HG03378 (cell line): ENCODE measurements around the gene PTPRT.

Source experiments
- ATAC-seq: cut with Tn5 transposase; IDR thresholded peaks from one replicate; pipeline ENCODE4 v1.9.1; 2021; ENCODE audit warnings: mild to moderate bottlenecking, moderate library complexity; ENCODE audit not compliant: unreplicated experiment

Gene PTPRT

DNA sequence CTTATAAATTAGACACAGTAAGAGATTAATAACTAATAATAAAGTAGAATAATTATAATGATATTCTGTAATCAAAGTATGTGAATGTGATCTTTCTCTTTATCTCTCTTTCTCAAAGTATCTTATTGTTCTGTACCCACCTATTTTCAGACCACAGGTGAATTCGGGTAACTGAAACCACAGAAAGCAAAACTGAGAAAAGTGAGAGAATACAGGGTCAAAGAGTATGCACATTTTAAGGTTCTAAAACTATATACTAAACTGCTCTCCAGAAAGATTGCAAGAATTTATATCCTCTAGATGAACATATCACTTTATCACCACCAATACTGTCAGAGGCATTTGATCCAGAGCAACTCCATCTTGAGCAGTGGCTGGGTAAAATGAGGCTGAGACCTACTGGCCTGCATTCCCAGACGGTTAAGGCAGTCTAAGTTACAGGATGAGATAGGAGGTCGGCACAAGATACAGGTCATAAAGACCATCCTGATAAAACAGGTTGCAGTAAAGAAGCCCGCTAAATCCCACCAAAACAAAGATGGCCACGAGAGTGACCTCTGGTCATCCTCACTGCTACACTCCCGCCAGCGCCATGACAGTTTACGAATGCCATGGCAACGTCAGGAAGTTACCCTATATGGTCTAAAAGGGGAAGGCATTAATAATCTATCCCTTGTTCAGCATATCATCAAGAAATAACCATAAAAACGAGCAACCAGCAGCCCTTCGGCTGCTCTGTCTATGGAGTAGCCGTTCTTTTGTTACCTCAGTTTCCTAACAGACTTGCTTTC is 211.3 kb downstream of the PTPRT start:
- no peak for ATAC-seq

DNA sequence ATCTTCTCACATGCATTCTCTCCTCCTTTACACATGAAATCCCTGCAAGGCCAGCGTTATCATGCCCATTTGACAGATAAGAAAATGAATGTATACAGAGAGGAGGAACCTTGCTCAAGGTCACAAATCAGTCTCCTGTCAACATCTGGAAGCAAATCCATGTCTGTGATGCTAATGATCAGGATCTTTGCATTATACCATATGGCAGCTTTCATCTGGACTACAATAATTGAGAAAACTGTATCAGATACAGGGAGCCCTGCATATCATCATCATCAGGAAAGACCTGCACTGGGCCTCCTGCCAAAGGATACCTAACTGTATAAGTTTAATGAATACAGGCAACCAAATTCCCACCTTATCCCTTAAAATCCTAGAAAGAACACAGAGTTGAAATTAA is 213.7 kb downstream of the PTPRT start:
- ATAC-seq, result no peak

DNA sequence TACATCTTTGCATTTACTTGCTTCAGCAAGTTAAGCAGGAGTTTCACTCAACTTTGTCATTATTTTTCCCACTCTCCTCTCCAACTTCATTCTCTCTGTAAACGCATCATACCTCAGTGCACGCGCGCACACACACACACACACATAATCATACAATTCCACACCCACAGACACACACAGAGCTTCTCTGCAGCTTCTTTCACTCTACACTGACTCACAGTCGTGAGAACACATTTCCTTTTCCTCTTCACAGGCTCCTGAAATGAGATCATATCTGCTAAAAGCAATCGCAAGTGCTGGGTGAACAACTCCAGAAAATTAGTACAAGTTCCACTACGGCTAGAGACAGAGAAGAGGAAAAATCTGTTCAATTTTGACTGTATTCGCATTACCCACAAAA is 215.4 kb downstream of the PTPRT start:
- no peak for ATAC-seq

DNA sequence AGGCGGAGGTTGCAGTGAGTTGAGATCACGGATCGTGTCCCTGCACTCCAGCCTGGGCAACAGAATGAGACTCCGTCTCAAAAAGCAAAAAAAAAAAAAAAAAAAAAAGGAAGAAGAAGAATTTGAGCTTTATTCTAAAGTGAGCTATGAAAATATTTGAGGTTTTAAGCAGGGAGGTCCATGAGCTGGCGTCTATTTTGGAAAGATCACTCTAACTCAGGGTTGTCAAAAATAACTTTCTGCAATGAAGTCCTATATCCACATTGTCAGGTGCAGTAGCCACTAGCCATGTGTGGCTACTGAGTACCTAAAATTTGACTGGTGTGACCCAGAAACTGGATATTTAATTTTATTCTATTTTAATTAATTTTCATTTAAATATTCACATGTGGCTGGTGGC is 217.1 kb downstream of the PTPRT start:
- no peak for ATAC-seq

DNA sequence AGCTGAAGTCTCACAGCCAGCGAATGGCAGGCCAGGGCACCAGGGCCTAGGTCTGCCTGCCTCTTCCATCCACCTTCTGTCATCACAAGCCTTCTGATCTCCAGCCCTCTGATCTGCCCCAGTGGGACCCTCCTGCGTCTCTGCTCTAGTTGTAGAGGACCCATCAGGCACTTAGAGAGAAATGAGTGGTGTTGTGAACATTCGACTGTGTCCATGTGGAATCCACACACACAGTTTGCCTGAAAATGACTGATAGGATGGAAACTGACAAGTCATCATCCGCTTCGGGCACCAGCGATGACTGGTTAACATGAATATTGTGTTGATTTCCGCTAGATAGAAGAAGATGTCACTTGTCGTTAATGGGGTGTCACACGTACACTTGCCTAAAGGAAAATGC is 221.0 kb downstream of the PTPRT start:
- ATAC-seq, result no peak

DNA sequence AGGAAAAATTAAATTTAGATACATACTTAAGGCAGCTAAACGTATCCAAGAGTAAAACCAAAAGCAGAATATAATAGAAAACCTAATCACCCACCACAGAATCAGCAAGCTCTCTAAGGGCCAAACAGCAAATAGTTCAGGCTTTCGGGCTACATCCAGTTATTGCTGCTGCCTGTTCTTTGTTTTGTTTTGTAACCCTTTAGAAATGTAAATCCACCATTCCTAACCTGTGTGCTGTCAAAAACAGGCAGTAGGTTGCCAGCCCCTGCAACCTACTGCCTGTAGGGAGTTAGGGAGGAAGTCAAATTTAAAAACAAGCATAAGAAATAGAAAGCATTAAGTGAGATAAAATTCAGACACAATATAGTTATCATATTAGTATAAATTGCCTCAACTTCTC is 225.9 kb downstream of the PTPRT start:
- ATAC-seq, result no peak

DNA sequence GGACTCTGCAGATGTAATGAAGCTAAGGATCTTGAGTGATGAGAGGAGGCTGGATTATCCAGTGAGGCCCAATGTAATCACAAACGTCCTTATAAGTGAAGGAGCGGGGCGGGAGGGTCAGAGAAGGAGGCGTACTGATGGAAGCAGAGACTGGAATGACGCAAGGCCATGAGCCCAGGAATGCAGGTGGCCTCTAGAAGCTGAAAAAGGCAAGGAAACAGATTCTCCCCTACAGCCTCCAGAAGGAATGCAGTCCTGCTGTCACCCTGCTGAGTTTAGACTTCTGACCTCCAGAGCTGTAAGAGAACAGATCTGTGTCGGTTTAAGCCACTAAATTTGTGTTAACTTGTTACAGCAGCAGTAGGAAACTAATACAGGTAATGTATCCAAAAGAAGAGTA is 227.9 kb downstream of the PTPRT start:
- ATAC-seq, result no peak

DNA sequence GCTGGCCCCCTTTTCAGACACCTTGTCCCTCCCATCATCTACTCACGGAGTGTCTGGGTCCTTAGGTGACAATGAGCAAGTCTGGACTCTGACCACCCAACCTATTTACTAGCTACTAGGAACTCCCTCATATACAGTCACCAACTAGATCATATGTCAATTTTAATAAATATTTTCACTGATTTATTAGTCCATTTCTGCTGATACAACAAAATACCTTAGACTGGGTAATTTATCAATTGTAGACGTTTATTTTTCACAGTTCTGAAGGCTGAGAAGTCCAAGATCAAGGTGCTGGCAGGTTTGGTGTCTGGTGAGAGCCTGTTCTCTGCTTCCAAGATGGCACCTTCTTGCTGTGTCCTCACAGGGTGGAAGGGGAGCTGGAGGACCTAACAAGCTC is 229.7 kb downstream of the PTPRT start:
- ATAC-seq, result no peak

DNA sequence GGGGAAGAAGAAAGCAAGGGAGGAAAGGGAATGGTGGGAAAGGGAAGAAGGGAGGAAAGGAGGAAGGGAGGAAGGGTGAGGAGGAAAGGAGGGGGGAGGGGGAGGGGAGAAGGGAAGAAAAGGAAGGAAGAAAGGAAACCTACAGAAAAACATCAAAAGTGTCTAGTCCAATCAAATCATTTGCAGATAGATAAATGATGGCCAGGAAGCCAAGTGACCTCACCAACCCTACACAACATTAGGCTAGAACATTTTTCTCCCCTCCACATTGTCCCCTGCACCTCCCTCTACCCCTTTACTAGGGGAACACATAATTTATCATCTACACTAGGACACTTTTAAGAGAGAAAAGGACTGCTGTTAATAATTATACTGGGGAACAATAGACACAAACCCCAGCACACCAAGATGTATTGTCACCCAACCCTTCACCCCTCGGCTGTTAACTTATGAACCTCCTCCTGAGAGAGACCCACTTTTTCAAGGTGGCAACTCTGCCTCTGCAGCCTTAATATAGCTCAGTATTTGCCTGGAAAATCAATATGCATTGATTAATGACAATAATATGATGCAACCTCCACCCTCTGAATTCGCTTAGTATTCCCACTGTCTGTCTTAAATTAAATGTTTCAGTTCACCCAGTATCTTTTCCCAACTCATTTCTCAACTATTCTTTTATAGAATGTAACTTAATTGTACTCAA is 231.2 kb downstream of the PTPRT start:
- ATAC-seq, result no peak

DNA sequence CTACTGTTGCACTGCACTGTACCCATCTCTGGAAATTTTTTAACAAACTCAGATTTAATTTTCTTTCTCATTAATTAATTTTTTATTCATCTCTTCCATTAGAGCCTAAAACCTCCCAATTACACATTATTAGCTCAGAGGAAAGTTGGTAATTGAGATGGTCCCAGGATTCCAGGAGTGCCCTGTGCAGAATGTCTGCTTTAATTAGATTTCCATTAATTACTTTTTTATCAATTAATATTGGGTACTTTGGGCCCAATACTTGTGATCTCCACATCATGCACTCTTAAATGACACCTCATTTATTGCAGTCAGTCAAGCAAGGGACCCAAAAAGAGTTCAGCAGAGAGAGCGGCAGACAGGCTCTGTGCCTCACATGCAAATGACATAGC is 232.0 kb downstream of the PTPRT start:
- no peak for ATAC-seq

DNA sequence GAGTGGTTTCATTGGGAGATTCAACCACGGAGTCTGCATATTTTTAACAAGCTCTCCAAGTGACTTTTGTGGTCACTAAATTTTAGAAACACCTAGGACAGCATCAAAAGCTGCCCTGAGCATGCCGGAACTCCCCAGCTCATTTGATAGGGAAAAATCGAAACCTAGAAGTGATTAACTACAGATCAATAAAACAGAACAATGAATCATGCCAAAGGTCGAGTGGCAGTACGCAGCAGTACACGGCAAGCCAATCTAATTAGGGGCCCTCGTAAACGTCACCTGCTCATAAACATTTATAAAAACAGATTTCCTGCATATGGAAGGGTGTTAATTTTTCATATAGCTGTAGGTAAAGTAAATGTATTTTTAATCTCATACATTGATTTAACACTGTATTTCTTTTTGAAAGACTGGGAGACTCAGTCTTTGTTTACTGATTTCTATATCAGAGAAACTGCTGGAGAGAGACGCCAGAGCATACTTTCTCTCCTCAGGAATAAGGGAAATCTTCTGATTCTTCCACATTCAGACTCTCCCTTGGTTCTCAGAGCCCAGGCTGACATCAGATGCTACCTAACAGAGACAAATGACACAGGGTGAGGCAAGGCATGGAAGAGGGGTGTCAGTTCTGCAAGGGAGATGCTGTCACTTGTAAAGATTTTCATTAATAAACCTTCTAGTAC is 232.5 kb downstream of the PTPRT start:
- ATAC-seq, result no peak

DNA sequence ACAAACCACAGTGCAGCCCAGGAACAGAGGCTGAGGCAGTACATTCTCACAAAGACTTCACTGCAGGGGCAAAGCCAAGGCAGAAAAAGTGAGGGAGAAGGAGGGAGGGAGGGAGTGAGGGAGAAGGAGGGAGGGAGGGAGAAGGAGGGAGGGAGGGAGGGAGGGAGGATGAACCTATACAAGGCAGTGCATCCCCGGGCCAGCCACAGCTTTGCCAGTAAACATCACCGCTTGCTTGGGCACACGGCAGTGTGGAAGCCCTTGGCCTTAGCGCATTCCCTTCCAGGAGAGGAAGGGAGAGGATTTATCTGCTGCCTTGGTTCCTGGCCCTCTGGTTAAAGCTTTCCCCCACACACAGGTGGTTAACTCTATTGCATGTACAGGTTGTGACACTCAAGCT is 234.0 kb downstream of the PTPRT start:
- ATAC-seq, result no peak

DNA sequence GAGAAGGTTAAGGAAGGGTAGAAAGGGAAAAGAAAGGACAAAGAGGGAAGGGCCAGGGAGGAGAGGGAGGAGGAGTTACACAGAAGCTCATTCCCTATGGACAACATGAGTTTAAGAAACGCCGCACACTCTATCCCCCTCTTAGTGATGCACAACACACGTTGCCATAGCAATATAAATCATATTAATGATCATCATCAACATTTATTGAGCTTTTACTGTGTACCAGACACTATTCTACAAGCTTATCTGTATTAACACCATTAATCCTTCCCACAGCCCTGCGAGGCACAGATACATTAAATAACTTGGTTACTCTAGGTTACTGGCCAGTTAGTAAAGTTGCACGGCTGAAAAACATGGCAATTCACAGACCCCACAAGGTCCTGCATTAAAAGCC is 234.8 kb downstream of the PTPRT start:
- no peak for ATAC-seq

DNA sequence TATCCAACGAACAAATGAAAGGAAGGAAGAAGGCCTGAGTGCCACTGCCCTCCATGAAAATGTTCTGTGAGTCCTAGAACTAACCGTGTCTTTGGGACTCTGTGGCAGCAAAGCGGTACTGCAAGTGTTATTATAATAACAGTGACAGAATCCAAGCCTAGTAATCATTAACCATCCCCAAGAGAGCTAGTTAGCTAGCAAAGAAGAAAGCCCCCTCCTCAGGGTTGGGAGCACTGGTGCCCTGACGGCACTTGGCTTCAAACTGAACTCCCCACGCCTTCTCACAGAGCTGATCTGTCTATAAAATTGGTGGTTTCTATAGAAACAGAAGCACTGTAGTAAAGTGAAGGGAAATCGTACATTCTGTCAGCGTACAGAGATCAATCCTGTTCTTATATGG is 239.8 kb downstream of the PTPRT start:
- no peak for ATAC-seq

DNA sequence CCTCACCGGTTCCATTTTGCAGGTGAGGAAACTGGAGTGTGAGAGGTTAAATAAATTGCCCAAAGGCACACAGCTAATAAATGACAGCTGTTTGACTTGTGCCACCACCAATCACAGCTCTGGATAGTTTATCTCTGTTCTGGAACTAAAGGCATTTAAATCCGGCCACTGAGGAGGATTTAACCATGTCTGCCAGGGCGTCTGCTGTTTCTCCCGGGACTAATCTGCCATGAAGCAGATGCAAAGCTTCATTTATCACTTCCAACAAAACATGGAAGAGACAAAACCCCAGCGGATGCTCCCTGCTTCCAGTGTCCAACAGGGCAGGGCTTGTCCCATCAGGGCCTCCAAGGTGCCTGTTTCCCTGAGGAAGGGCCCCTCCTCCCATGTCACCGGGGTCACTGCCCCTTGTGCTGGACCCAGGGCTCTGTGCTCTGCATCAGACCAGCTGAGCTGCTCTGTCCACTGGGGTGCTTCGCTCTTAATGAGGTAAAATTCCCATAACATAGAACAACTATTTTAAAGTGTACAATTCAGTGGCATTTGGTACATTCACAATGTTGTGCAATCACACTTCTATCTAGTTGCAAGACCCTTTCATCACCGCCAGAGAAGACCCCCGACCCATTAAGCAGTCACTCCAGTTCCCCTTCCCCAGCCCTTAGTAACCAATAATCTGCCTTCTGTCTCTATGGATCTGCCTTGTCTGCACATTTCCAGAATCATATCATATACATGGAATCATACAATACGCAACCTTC is 244.3 kb downstream of the PTPRT start:
- no peak for ATAC-seq

DNA sequence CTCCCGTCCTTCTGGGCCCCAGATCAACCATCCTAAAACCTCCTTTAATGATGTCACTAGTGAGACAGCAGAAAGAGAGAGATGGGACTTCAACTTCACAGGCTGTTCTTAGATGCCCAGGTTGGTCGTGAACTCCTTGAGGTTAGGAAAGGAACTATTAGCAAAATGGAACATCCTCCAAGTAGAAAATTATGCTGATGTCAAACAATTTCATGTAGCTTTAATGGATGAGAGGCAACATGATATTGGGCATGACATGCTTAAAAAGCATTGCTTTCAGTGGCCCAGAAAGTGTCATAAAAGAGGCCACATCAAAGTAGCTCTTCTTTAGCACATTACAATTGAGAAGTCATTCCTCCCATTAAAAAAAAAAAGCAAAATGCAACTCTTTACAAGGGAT is 248.1 kb downstream of the PTPRT start:
- no peak for ATAC-seq

DNA sequence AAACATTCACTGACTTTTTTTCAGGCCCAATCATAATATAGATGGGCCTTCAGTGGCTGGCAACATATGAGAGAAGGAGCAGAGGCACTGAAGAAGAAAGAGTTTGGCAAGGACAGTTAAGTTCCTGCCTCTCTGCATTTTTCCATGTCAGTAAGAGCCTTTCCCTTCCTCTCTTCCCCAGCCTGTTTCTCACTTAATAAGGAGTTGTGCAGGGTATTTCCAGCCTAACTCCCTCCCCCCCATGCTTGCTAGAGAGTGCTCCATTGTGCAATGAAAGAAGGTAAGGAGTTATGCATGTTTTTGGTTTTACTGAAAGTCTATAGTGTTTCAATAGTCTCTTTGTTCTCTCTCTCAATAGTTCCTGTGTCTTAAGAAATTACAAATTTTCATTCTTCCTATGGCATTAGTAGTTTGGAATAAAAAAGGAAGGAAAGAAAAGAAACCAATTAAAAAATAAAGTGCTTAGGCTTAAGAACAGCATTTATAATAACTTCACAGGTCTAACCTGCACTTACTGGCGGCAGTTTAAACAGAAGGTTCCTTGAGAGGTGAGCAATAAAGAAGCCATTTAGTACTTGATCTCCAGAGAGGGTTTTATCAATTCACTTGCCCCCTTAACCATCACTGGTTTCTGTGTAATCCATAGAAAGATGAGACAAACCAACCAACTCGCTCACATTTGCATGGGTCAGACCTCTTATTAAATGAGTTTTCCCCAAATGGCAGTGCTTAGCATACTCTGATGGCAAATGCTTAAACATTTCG is 251.1 kb downstream of the PTPRT start:
- no peak for ATAC-seq

DNA sequence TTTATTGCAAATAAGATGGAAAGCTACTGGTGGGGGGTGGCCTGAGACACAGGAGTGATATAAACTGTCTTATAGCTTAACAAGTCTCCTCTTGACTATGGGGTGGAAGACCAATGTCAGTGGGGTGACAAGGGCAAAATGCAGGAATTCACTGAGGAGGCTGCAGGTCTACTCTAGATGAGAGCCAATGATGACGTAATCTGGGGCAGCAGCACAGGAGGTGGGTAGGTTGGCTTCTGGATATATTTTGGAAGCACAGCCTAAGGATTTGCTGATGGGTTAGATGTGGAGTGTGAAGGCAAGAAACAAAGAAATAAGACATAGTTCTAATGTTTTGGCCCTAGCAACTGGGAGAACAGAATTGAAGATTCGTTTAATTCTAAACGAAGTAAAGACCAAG is 253.2 kb downstream of the PTPRT start:
- no peak for ATAC-seq

DNA sequence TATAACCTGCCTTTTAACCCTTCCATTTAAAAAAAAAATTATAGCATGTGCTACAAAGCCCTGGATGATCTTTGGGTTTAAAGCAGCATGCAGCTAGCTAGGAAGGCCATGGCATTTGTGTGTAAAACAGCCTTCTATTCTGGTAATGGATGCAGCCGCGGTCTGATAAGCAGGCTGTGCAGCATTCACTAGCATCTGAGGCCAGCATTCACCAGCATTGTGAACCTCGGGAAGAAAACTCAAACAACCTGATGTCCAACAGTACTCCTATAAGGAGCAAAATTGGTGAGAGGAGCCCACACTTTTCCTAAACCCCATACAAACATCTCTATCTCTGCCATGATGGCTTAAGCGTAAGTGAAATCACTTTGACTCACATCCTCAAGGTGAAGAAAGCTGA is 265.5 kb downstream of the PTPRT start:
- no peak for ATAC-seq

DNA sequence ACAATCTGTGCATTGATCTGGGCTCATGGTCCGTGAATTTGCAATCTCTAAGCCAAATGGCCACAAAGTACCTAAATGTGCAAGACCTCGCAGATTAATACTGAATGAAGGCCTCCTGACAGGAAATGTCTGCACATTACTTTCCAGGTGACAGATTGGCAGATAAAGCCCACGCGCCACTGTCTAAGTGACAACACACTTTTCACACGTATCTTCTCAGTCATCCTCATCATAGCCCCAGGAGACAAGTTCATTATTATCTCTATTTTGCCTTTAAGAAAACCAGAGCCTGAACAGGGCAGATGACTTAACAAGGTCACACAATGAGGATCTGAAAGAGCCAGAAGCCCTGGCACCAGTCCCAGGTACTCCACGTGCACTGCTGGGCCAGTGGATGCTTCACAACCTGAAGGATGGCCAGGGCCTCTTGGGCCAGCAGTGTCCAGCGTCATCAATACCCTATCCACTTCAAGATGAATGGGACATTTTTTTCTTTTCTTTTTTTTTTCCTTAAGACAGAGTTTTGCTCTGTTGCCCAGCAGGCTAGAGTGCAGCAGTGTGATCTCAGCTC is 266.3 kb downstream of the PTPRT start:
- no peak for ATAC-seq
